GM06990 (cell line): ENCODE results near the gene SH3GLB1.

ENCODE experiments used
- DNase-seq: peaks from one replicate; pipeline ENCODE4 v3.0.0-alpha.2; 2011; ENCODE audit not compliant: insufficient read length; ENCODE audit errors: extremely low read depth
- H3K27me3 ChIP-seq: replicated peaks from 2 replicates; pipeline ENCODE4 v1.6.0; 2011; ENCODE audit warnings: low read length; ENCODE audit not compliant: control insufficient read depth, insufficient read depth
- H3K36me3 ChIP-seq: 2 replicates; pipeline ENCODE4 v1.5.1; 2011; ENCODE audit warnings: low read length; ENCODE audit not compliant: control insufficient read depth, insufficient read depth
- H3K4me3 ChIP-seq: replicated peaks from 2 replicates; pipeline ENCODE4 v1.5.1; 2011; ENCODE audit warnings: low read depth, mild to moderate bottlenecking, control low read depth, low read length
- CTCF ChIP-seq: IDR thresholded peaks from 2 replicates; pipeline ENCODE4 v1.5.1; 2011; ENCODE audit warnings: low read length, control low read depth, mild to moderate bottlenecking, inconsistent platforms; ENCODE audit not compliant: insufficient read depth, poor library complexity, severe bottlenecking

Gene SH3GLB1

GRCh38 chr1:86776108-86776507 is 71.7 kb downstream of the SH3GLB1 start:
- H3K36me3 ChIP-seq, result no peaks in the 10 kb centered on the region
- DNase-seq, result no peak
- no peak overlapping the region for H3K4me3 ChIP-seq
- no peaks in the 10 kb centered on the region for H3K27me3 ChIP-seq
- no peak for TF ChIP-seq CTCF

GRCh38 chr1:86778569-86779239 is 74.3 kb downstream of the SH3GLB1 start:
- Histone ChIP-seq H3K36me3 (no peaks in the 10 kb centered on the region), H3K27me3 (no peaks in the 10 kb centered on the region), H3K4me3 (no peak overlapping the region)
- TF ChIP-seq CTCF, result no peak
- DNase-seq, result no peak

DNA sequence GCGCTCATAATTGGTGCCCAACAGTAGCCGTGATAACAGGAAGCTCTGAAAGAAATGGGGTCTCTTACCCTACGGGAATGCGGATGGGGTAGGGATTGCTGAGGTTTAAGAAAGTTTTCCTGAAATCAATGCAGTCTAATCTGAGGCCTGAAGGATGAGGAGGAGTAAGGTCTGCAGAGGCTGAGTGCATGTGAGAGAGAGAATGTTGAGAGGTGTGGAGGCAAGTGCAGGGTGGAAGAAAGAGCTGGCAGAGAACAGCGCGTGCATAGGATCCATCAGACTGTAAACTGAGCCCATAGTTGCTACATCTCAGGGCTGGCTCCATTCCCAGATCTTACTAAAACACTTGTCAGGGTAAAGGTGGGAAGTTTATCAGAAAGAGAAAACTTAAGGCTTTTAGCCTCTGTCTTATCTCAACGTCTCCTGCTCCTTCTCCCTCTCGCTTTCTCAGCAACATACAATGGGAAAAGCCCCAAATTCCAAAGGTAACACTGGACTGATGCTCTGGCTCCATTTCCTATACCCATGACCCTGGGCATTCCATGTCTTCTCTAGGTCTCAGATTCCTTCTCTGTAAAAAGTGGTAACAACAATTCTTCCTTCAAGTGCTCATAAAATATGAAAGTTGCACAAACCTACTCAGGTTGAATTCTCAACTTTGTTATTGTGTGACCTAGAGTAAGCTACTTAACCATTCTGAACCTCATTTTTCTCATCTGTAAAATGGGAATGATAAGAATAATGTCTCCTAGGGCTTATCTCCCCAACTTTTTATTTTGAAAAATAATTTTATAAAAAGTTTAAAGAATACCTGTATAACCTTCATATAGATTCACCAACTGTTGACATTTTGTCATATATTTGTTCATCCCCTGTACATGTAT is 75.2 kb downstream of the SH3GLB1 start:
- Histone ChIP-seq H3K4me3 (no peak overlapping the region), H3K36me3 (no peaks in the 10 kb centered on the region), H3K27me3 (no peaks in the 10 kb centered on the region)
- DNase-seq, result no peak
- TF ChIP-seq CTCF, result no peak

DNA sequence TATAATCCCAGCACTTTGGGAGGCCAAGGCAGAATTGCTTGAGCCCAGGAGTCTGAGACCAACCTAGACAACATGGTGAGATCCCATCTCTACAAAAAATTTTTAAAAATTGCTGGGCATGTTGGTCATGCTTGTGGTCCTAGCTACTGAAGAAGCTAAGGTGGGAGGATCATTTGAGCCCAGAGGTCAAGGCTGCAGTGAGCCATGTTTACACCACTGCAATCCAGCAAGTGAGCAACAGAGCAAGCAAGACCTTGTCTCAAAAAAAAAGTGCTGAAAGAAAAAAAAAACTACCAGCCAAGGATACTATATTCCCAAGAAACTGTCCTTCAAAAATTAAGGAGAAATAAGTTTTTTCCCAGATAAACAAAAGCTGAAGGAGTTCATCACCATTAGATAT is 78.1 kb downstream of the SH3GLB1 start:
- no peak for DNase-seq
- H3K27me3 ChIP-seq, result no peaks in the 10 kb centered on the region
- H3K4me3 ChIP-seq, result no peak overlapping the region
- H3K36me3 ChIP-seq, result no peaks in the 10 kb centered on the region
- TF ChIP-seq CTCF, result no peak

DNA sequence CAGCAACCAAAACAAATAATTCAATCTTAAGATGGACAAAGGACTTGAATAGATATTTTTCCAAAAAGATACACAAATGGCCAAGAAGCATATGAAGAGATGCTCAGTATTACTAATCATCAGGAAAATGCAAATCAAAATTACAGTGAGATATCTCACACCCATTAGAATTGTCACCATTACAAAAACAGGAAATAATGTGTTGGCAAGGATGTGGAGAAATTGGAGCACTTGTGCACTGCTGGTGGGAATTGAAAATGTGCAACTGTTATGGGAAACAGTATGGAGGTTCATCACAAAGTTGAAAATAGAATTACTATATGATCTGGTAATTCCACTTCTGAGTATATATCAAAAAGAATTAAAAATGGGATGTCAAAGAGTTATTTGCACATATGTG is 83.2 kb downstream of the SH3GLB1 start:
- no peak overlapping the region for H3K4me3 ChIP-seq
- no peaks in the 10 kb centered on the region for H3K27me3 ChIP-seq
- TF ChIP-seq CTCF, result no peak
- no peak for DNase-seq
- no peaks in the 10 kb centered on the region for H3K36me3 ChIP-seq
